HEK293T (cell line): Measurements from ENCODE around the gene ZNF771.

Source experiments
- CTCF ChIA-PET: fragments of 350-600 bp; formaldehyde crosslinking; extraction: SDS; loops from one replicate; lab custom pipeline; 2021; ENCODE audit warnings: antibody characterized with exemption, inconsistent platforms; lab: Yijun Ruan, JAX
- POLR2A ChIA-PET: fragments of 350-600 bp; formaldehyde crosslinking; extraction: SDS; loops from one replicate; lab custom pipeline; 2020; ENCODE audit warnings: antibody characterized with exemption, inconsistent platforms; lab: Yijun Ruan, JAX
- DNase-seq: peaks from one replicate; pipeline ENCODE4 v3.0.0; 2012; ENCODE audit warnings: mixed read lengths; ENCODE audit errors: extremely low spot score
- ARNT ChIP-seq: fragments of 450-650 bp; IDR thresholded peaks from 2 replicates; pipeline ENCODE4 v1.6.1; 2017; ENCODE audit warnings: mild to moderate bottlenecking
- BHLHE40 ChIP-seq: fragments of 450-650 bp; IDR thresholded peaks from 2 replicates; pipeline ENCODE4 v1.6.1; 2016; ENCODE audit warnings: mild to moderate bottlenecking, moderate library complexity, borderline replicate concordance
- CTBP1 ChIP-seq: fragments of 450-650 bp; IDR thresholded peaks from 2 replicates; pipeline ENCODE4 v1.6.1; 2016; ENCODE audit warnings: borderline replicate concordance
- ELF4 ChIP-seq: fragments of 450-650 bp; IDR thresholded peaks from 2 replicates; pipeline ENCODE4 v1.6.1; 2017; ENCODE audit warnings: antibody characterized with exemption
- FOXA1 ChIP-seq: fragments of 450-650 bp; IDR thresholded peaks from 2 replicates; pipeline ENCODE4 v1.6.1; 2016; ENCODE audit warnings: mild to moderate bottlenecking
- FOXK2 ChIP-seq: fragments of 450-650 bp; IDR thresholded peaks from 2 replicates; pipeline ENCODE4 v1.6.1; 2016; ENCODE audit warnings: mild to moderate bottlenecking
- FOXM1 ChIP-seq: fragments of 450-650 bp; IDR thresholded peaks from 2 replicates; pipeline ENCODE4 v1.6.1; 2017; ENCODE audit warnings: mild to moderate bottlenecking, borderline replicate concordance
- HDGF ChIP-seq: fragments of 450-650 bp; IDR thresholded peaks from 2 replicates; pipeline ENCODE4 v1.6.1; 2017; ENCODE audit warnings: antibody characterized with exemption, borderline replicate concordance
- L3MBTL2 ChIP-seq: fragments of 450-650 bp; conservative IDR thresholded peaks from 2 replicates; pipeline ENCODE4 v1.6.1; 2016; ENCODE audit warnings: mild to moderate bottlenecking
- LEF1 ChIP-seq: fragments of 450-650 bp; IDR thresholded peaks from 2 replicates; pipeline ENCODE4 v1.6.1; 2017; ENCODE audit warnings: mild to moderate bottlenecking, borderline replicate concordance
- NFRKB ChIP-seq: fragments of 450-650 bp; IDR thresholded peaks from 2 replicates; pipeline ENCODE4 v1.6.1; 2016; ENCODE audit warnings: mild to moderate bottlenecking, moderate library complexity
- PKNOX1 ChIP-seq: fragments of 450-650 bp; IDR thresholded peaks from 2 replicates; pipeline ENCODE4 v1.6.1; 2016
- SP1 ChIP-seq: fragments of 450-650 bp; IDR thresholded peaks from 2 replicates; pipeline ENCODE4 v1.6.1; 2017
- SUZ12 ChIP-seq: fragments of 450-650 bp; IDR thresholded peaks from 2 replicates; pipeline ENCODE4 v1.6.1; 2016; ENCODE audit warnings: mild to moderate bottlenecking
- TARDBP ChIP-seq: fragments of 450-650 bp; IDR thresholded peaks from 2 replicates; pipeline ENCODE4 v1.6.1; 2016
- ZNF384 ChIP-seq: fragments of 450-650 bp; IDR thresholded peaks from 2 replicates; pipeline ENCODE4 v1.6.1; 2016

Gene ZNF771

GRCh38 chr16:30372038-30372712 lies 35.2 kb upstream of the ZNF771 start:
- ChIA-PET CTCF (interaction anchor here (1.8 kb wide), 1 partner anchor 18 kb away, joined by 10 read pairs; the partner anchor contains the start of gene CD2BP2), POLR2A (interaction anchor here (0.9 to 6.0 kb wide), 13 partner anchors 10 to 280 kb away, joined by 3 to 95 read pairs (median 12); partner anchors contain the start of genes CD2BP2, PRR14, SEPTIN1 and TBX6)
- DNase-seq: no peak
- TF ChIP-seq L3MBTL2: no peak
- TF ChIP-seq ZNF384: no peak
- no peak for TF ChIP-seq BHLHE40
- no peak for TF ChIP-seq PKNOX1
- TF ChIP-seq CTBP1: no peak
- TF ChIP-seq SUZ12: no peak
- TF ChIP-seq HDGF: no peak
- no peak for TF ChIP-seq ARNT
- no peak for TF ChIP-seq SP1
- TF ChIP-seq FOXK2: no peak
- no peak for TF ChIP-seq NFRKB
- TF ChIP-seq LEF1: no peak
- no peak for TF ChIP-seq FOXA1
- no peak for TF ChIP-seq TARDBP
- no peak for TF ChIP-seq FOXM1
- no peak for TF ChIP-seq ELF4

GRCh38 chr16:30372725-30373124 lies 34.7 kb upstream of the ZNF771 start:
- no peak for DNase-seq
- ChIA-PET POLR2A (interaction anchor here (2.9 kb wide), 1 partner anchor 22 kb away, joined by 37 read pairs; the partner anchor contains the start of gene ZNF48), CTCF (no interaction called here)
- TF ChIP-seq FOXA1 (no peak), SP1 (no peak), FOXM1 (no peak), ZNF384 (no peak), L3MBTL2 (no peak), TARDBP (no peak)

- no peak for DNase-seq
- ChIA-PET CTCF (interaction anchor here (0.7 kb wide), 1 partner anchor 318 kb away, joined by 3 read pairs; no protein-coding TSS in a partner anchor), POLR2A (no interaction called here)
- TF ChIP-seq SP1 (no peak), TARDBP (no peak), HDGF (no peak), BHLHE40 (no peak), FOXM1 (no peak), FOXK2 (no peak), LEF1 (no peak), CTBP1 (no peak), L3MBTL2 (no peak), ELF4 (no peak), ZNF384 (no peak), PKNOX1 (no peak), NFRKB (no peak), FOXA1 (no peak), ARNT (no peak)
Measured at GRCh38 chr16:30374538-30374937, 32.9 kb upstream of the ZNF771 start, which contains the start of gene MYL11. Gene MYL11 (plus strand): TSS chr16:30374802. CDS start chr16:30374858, 56 bp downstream.

GRCh38 chr16:30375864-30376263 lies 31.5 kb upstream of the ZNF771 start:
- no peak for TF ChIP-seq FOXM1
- TF ChIP-seq TARDBP: no peak
- no peak for TF ChIP-seq LEF1
- TF ChIP-seq ZNF384: no peak
- TF ChIP-seq L3MBTL2: no peak
- TF ChIP-seq FOXA1: no peak
- no peak for TF ChIP-seq SP1
- TF ChIP-seq CTBP1: no peak
- TF ChIP-seq PKNOX1: no peak
- TF ChIP-seq BHLHE40: no peak
- no peak for TF ChIP-seq ARNT
- TF ChIP-seq ELF4: no peak
- no peak for TF ChIP-seq FOXK2
- ChIA-PET POLR2A (interaction anchor here (1.4 to 9.4 kb wide), 5 partner anchors 9 to 499 kb away, joined by 3 to 75 read pairs (median 7); partner anchors contain the start of genes ZNF48 and ZNF771), CTCF (interaction anchor here (0.7 kb wide), 1 partner anchor 226 kb away, joined by 3 read pairs; no protein-coding TSS in a partner anchor)
- no peak for DNase-seq

GRCh38 chr16:30376461-30376902 lies 30.9 kb upstream of the ZNF771 start:
- ChIA-PET CTCF (interaction anchor here (0.7 kb wide), 2 partner anchors 225 to 284 kb away, joined by 3 read pairs; no protein-coding TSS in a partner anchor), POLR2A (interaction anchor here (1.4 to 9.4 kb wide), 7 partner anchors 9 to 498 kb away, joined by 3 to 75 read pairs (median 7); partner anchors contain the start of genes ZNF48 and ZNF771)
- DNase-seq: no peak
- TF ChIP-seq FOXA1: no peak
- no peak for TF ChIP-seq FOXK2
- no peak for TF ChIP-seq HDGF
- no peak for TF ChIP-seq BHLHE40
- TF ChIP-seq L3MBTL2: no peak
- no peak for TF ChIP-seq CTBP1
- no peak for TF ChIP-seq TARDBP
